WI38 (cell line): ENCODE data around the gene PRPH.
"Not testable (repeated sequence)": the region's sequence is repeated elsewhere in the genome, so short reads cannot be mapped to it uniquely, and the experiment has no call there.

Experiments used
- H3K4me3 ChIP-seq: 2 replicates; pipeline ENCODE4 v1.5.1; 2011; ENCODE audit warnings: low read depth, mild to moderate bottlenecking, control low read depth, low read length
- TF ChIP-seq, protein P1 (sequence below): IDR thresholded peaks from 2 replicates; pipeline ENCODE4 v1.5.1; 2012; ENCODE audit warnings: low read depth, mild to moderate bottlenecking, control low read depth, low read length

PRPH gene

DNA sequence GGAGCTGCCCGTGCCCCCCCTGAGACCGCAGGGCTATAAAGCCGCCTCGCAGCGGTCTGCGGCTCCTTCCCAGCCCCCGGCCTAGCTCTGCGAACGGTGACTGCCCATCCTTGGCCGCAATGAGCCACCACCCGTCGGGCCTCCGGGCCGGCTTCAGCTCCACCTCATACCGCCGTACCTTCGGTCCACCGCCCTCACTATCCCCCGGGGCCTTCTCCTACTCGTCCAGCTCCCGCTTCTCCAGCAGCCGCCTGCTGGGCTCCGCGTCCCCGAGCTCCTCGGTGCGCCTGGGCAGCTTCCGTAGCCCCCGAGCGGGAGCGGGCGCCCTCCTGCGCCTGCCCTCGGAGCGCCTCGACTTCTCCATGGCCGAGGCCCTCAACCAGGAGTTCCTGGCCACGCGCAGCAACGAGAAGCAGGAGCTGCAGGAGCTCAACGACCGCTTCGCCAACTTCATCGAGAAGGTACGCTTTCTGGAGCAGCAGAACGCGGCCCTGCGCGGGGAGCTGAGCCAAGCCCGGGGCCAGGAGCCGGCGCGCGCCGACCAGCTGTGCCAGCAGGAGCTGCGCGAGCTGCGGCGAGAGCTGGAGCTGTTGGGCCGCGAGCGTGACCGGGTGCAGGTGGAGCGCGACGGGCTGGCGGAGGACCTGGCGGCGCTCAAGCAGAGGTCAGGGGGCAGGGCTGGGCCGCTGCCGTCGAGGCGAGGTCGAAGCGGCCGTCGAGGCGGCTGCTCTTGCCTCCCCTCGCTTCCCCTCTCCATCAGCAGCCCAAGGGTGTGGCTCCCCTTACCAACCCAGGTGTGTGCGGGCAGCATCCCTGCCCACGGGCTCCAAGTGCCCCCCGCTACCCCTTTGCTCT lies at the start of gene PRPH:
Gene PRPH (plus strand): TSS at position 66 of the 855 bp plus-strand sequence. CDS start 54 bp downstream, at position 120.
- no peak within 1 kb of the TSS for H3K4me3 ChIP-seq
- TF ChIP-seq, protein P1, sequence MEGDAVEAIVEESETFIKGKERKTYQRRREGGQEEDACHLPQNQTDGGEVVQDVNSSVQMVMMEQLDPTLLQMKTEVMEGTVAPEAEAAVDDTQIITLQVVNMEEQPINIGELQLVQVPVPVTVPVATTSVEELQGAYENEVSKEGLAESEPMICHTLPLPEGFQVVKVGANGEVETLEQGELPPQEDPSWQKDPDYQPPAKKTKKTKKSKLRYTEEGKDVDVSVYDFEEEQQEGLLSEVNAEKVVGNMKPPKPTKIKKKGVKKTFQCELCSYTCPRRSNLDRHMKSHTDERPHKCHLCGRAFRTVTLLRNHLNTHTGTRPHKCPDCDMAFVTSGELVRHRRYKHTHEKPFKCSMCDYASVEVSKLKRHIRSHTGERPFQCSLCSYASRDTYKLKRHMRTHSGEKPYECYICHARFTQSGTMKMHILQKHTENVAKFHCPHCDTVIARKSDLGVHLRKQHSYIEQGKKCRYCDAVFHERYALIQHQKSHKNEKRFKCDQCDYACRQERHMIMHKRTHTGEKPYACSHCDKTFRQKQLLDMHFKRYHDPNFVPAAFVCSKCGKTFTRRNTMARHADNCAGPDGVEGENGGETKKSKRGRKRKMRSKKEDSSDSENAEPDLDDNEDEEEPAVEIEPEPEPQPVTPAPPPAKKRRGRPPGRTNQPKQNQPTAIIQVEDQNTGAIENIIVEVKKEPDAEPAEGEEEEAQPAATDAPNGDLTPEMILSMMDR, result no peak

DNA sequence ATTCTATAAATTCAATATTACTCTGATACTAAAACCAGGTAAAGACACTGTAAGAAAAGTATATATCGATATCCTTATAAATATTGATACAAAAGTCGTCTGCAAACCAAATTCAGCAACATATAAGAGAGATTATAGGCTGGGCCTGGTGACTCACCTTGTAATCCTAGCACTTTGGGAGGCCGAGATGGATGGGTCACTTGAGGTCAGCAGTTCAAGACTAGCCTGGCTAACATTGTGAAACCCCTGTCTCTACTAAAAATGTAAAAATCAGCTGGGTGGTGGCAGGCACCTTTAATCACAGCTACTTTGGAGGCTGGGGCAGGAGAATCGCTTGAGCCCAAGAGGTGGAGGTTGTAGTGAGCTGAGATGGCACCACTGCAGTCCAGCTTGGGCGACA lies 43.6 kb upstream of the PRPH start:
- TF ChIP-seq, protein P1, result no peak
- no peak overlapping the region for H3K4me3 ChIP-seq

DNA sequence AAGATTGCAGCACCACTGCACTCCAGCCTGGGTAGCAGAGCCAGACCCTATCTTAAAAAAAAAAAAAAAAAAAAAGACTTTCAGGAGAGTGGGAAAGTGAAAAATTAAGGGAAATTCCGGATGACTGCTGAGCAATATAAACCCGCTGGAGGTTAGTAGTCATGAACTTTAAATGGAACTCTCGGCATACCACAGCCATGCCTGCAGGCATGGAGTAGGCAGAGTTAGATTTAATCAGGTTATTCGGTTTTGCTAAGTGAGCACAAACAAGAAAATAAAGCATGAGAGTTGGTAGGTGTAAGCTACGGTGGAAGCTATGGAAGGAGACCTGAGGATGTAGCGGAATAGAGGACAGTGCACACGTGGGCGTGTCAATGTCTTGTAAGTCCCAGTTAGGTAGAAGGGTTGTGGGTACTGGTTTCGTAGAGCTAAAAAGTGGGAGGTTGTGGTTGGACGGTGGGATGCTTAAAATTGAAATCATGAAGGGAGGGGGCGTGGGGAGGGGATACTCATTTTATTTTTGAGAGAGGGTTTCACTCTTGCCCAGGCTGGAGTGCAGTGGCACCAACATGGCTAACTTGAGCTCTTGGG lies 41.8 kb upstream of the PRPH start:
- no peak overlapping the region for H3K4me3 ChIP-seq
- TF ChIP-seq, protein P1, result no peak

DNA sequence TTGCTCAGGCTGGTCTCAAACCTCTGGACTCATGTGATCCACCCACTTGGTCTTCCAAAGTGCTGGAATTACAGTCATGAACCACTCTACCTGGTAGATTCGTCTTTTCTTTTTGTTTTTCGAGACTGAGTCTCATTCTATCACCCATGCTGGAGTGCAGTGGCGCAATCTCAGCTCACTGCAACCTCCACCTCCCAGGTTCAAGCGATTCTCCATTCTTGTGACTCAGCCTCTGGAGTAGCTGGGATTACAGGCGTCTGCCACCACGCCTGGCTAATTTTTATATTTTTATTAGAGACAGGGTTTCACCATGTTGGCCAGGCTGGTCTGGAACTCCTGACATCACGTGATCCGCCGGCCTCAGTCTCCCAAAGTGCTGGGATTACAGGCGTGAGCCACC lies 39.5 kb upstream of the PRPH start:
- not testable (repeated sequence) for H3K4me3 ChIP-seq

DNA sequence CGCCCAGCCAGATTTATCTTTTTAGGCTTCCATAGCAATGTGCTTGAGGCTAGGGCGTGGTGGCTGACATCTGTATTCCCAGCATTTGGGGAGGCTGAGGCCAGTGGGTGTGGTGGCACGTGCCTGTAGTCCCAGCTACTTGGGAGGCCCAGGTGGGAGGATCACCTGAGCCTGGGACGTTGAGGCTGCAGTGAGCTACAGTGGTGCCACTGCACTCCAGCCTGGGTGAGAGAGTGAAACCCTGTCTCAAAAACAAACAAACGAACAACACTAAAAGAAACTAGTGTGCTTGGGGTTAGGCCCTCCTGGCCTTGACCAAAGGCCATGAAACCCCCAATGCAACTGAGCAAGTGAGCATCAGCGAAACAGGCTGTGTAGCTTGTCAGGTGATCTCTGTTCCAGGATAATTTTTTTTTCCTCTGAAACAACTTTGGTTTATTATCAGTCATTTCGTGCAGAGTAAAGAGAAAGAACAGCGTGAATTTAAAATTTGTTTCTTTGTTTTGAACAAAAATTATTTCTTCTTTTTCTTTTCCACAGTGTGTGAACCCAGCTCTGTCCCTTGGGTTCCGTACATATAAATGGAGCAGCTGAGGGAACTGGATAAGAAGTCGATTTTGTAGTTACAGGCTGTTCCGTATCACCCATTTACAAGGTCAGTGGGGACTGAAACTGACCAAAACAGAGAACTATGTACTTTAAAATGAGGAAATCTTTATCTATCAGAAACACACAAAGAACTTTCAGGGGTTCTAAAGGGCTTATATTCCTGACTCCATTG lies 38.9 kb upstream of the PRPH start:
- TF ChIP-seq, protein P1, result no peak
- H3K4me3 ChIP-seq, result no peak overlapping the region

- not testable (repeated sequence) for H3K4me3 ChIP-seq
Measured at GRCh38 chr12:49257508-49258184, 37.3 kb upstream of the PRPH start.

DNA sequence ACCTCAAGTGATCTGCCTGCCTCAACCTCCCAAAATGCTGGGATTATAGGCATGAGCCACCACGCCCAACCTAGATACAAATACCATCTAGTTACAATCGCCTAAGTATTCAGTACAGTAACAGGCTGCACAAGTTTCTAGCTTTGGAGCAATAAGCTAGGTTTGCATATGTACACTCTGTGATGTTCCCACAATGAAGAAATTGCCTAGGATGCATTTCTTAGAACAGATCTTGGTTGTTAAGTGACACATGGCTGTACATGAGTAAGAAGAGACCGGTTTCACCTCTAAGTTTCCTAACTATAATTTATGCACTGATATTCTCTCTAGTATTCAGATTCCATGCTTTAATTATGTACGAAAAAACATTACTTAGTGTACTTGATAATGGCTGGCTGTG lies 35.5 kb upstream of the PRPH start:
- TF ChIP-seq, protein P1, result no peak

More for the DNA sequence above, 35.5 kb upstream of the PRPH start:
- H3K4me3 ChIP-seq, result no peak overlapping the region
